ENCODE results near the gene ZNF789.
"Not testable (repeated sequence)": the region's sequence is repeated elsewhere in the genome, so short reads cannot be mapped to it uniquely, and the experiment has no call there.

The ZNF789 gene

GRCh38 chr7:99472561-99473314 is at the start of gene ZNF789:
TSS of gene ZNF789 (plus strand) at chr7:99472890. CDS start at chr7:99476457, 3,567 bp downstream.
- peak; percentile 99 for DNase-seq (ENCODE audit: low read depth)

GRCh38 chr7:99424932-99425730 is 47.6 kb upstream of the ZNF789 start:
- TF ChIP-seq CTCF (IDR thresholded peaks at IDR 0.05; ENCODE audit: insufficient read depth, low read depth, low read length, missing control alignments), result no peak
- no peak for DNase-seq (ENCODE audit: low read depth)
- H3K4me3 ChIP-seq (ENCODE audit: low read length), result no peak overlapping the region

More at GRCh38 chr7:99472561-99473314, at the start of gene ZNF789:
- H3K4me3 ChIP-seq (ENCODE audit: low read length), result peak within 1 kb of the TSS; percentile 55
- TF ChIP-seq CTCF (IDR thresholded peaks at IDR 0.05; ENCODE audit: insufficient read depth, low read depth, low read length, missing control alignments), result no peak

- no peak for TF ChIP-seq CTCF (IDR thresholded peaks at IDR 0.05; ENCODE audit: insufficient read depth, low read depth, low read length, missing control alignments)
- no peak overlapping the region for H3K4me3 ChIP-seq (ENCODE audit: low read length)
- DNase-seq (ENCODE audit: low read depth), result no peak
Measured at GRCh38 chr7:99428972-99429566, 43.6 kb upstream of the ZNF789 start.

GRCh38 chr7:99429756-99430155 is 42.9 kb upstream of the ZNF789 start:
- TF ChIP-seq CTCF (IDR thresholded peaks at IDR 0.05; ENCODE audit: insufficient read depth, low read depth, low read length, missing control alignments), result no peak
- H3K4me3 ChIP-seq (ENCODE audit: low read length), result no peak overlapping the region

GRCh38 chr7:99431756-99432540 is 40.7 kb upstream of the ZNF789 start:
- DNase-seq (ENCODE audit: low read depth), result peak; percentile 79
- not testable (repeated sequence) for H3K4me3 ChIP-seq (ENCODE audit: low read length)

More at GRCh38 chr7:99429756-99430155, 42.9 kb upstream of the ZNF789 start:
- no peak for DNase-seq (ENCODE audit: low read depth)

GRCh38 chr7:99433158-99433557 is 39.5 kb upstream of the ZNF789 start:
- H3K4me3 ChIP-seq (ENCODE audit: low read length), result no peak overlapping the region
- DNase-seq (ENCODE audit: low read depth), result no peak
- TF ChIP-seq CTCF (IDR thresholded peaks at IDR 0.05; ENCODE audit: insufficient read depth, low read depth, low read length, missing control alignments), result no peak
